AG04450 (cell line): ENCODE results near the gene HECA. TPM values are rescaled to one million over a fixed set of nuclear protein-coding genes. Genes with fewer than 3 reads are reported as not detected.

Experiments used
- CTCF ChIA-PET: fragments of 300-600, 350-600 bp; formaldehyde crosslinking; extraction: SDS; loops from one replicate; lab custom pipeline; 2022; ENCODE audit warnings: antibody characterized with exemption, inconsistent platforms; lab: Charles Lee
- POLR2A ChIA-PET: fragments of 350-600 bp; formaldehyde crosslinking; extraction: SDS; loops from one replicate; lab custom pipeline; 2021; ENCODE audit warnings: antibody characterized with exemption, inconsistent platforms; lab: Yijun Ruan, JAX
- DNase-seq: peaks from one replicate; pipeline ENCODE4 v3.0.0-alpha.2; 2011; ENCODE audit warnings: low read depth, low spot score
- H3K27ac ChIP-seq: one replicate; pipeline ENCODE4 v1.5.1; 2012; ENCODE audit warnings: low read depth, low read length, control low read depth
- H3K27me3 ChIP-seq: one replicate; pipeline ENCODE4 v1.6.0; 2012; ENCODE audit warnings: low read length; ENCODE audit not compliant: control insufficient read depth, insufficient read depth
- H3K4me3 ChIP-seq: 2 replicates; pipeline ENCODE4 v1.5.1; 2011; ENCODE audit warnings: mild to moderate bottlenecking, low read depth, low read length, control low read depth
- H3K9me3 ChIP-seq: 2 replicates; pipeline ENCODE4 v1.5.1; 2012; ENCODE audit warnings: low read length; ENCODE audit not compliant: control insufficient read depth, insufficient read depth
- polyA plus RNA-seq: library from polyadenylated mRNA; depleted of rRNA; stranded (reverse); fragments of >200 nt; gene quantifications from 2 replicates; pipeline ENCODE4 v1.2.3, GENCODE V29; 2011
- TF ChIP-seq, protein P1 (sequence below): IDR thresholded peaks from 2 replicates; pipeline ENCODE4 v1.5.1; 2011; ENCODE audit warnings: low read depth, low read length, control low read depth, inconsistent platforms

Gene HECA
- polyA plus RNA-seq, 1 experiment = 10.6 TPM

DNA sequence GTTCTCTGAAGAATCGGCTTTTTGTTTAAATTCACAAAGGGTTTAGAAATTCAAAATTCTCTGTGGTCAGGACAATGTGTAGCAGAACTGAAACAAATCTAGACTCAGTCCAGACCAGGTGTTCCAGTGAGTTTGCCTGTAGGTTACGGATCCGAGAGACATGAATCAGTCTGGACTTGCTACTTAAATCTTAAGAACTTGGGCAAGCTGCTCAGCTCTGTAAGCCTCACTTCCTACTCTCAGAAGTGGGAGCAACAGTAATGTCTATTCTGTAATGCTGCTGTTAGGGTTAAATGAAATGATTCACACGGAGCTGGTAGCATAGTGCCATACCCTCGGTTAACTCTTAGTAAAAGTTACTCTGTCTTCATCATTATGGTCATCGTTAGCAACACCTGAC lies 37.7 kb downstream of the HECA start:
- no peak for DNase-seq
- H3K27ac ChIP-seq = no peak overlapping the region
- ChIA-PET POLR2A (no interaction called here), CTCF (no interaction called here)
- no peak overlapping the region for H3K4me3 ChIP-seq
- no peaks in the 10 kb centered on the region for H3K27me3 ChIP-seq
- H3K9me3 ChIP-seq = no peaks in the 10 kb centered on the region
- TF ChIP-seq, protein P1, sequence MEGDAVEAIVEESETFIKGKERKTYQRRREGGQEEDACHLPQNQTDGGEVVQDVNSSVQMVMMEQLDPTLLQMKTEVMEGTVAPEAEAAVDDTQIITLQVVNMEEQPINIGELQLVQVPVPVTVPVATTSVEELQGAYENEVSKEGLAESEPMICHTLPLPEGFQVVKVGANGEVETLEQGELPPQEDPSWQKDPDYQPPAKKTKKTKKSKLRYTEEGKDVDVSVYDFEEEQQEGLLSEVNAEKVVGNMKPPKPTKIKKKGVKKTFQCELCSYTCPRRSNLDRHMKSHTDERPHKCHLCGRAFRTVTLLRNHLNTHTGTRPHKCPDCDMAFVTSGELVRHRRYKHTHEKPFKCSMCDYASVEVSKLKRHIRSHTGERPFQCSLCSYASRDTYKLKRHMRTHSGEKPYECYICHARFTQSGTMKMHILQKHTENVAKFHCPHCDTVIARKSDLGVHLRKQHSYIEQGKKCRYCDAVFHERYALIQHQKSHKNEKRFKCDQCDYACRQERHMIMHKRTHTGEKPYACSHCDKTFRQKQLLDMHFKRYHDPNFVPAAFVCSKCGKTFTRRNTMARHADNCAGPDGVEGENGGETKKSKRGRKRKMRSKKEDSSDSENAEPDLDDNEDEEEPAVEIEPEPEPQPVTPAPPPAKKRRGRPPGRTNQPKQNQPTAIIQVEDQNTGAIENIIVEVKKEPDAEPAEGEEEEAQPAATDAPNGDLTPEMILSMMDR = no peak

DNA sequence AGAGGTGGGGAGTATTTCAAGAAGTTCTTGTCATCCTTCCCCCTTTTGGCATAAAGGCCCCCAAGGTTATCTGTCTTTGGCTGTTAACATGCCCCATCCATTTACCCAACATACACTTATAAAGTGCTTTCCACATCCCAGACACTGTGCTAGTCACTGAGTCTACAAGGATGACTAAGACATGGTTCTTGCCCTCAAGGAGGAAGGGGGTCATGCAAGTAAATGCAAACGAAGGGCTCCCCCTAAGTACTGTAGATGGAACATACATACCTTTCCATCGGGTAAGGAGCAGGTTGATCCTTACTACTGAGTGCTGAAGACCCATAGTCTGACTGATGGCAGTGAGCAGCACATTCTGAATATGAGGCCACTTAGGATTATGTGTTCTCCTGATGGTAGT lies 38.3 kb downstream of the HECA start:
- H3K9me3 ChIP-seq = no peaks in the 10 kb centered on the region
- no peaks in the 10 kb centered on the region for H3K27me3 ChIP-seq
- no peak overlapping the region for H3K27ac ChIP-seq
- no peak for DNase-seq
- CTCF ChIA-PET = no interaction called here
- no peak overlapping the region for H3K4me3 ChIP-seq
- POLR2A ChIA-PET = no interaction called here
- TF ChIP-seq, protein P1 = no peak

DNA sequence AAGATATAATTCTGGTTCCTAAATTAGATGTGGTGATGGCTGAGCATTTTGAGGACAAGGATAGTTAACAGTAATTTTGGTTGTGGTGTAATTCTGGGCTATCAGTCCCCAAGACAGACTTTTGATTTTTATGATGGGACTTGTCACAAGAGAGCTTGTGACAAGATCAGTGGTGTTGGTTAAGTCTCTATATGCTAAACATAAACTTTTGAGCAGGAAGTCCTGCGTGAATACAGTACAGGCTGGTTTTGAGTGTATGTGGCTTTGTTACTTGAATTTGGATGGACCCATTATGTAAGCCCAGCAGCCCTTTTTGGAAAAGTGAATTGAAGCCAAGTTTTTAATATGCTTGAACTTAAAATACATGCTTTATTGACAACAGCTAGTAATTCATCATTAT lies 38.9 kb downstream of the HECA start:
- no peaks in the 10 kb centered on the region for H3K27me3 ChIP-seq
- TF ChIP-seq, protein P1 = no peak
- no peak for DNase-seq
- H3K27ac ChIP-seq = no peak overlapping the region
- ChIA-PET CTCF (no interaction called here), POLR2A (no interaction called here)
- H3K4me3 ChIP-seq = no peak overlapping the region
- H3K9me3 ChIP-seq = no peaks in the 10 kb centered on the region

DNA sequence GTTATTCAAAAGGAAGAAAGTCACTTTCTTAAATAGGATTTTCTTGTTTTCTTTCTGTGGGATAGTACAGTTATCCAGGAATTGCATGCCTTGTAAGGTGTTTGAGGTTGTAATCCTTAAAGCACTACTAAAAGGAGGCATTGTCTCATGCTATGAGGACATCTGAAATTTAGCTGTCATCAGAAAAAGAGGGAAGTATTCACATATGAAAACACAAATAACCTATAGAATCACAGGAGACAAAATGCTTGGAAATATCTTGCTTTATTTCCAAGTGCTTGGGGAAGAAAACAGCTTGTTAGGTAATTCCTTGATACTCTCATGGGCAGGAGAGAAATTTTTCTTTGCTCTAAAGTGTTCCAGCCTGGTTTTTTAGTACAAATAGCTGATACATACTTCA lies 40.1 kb downstream of the HECA start:
- Histone ChIP-seq H3K4me3 (no peak overlapping the region), H3K27ac (no peak overlapping the region), H3K9me3 (no peaks in the 10 kb centered on the region), H3K27me3 (no peaks in the 10 kb centered on the region)
- DNase-seq = no peak
- TF ChIP-seq, protein P1 = no peak
- POLR2A ChIA-PET = no interaction called here
- CTCF ChIA-PET = no interaction called here

DNA sequence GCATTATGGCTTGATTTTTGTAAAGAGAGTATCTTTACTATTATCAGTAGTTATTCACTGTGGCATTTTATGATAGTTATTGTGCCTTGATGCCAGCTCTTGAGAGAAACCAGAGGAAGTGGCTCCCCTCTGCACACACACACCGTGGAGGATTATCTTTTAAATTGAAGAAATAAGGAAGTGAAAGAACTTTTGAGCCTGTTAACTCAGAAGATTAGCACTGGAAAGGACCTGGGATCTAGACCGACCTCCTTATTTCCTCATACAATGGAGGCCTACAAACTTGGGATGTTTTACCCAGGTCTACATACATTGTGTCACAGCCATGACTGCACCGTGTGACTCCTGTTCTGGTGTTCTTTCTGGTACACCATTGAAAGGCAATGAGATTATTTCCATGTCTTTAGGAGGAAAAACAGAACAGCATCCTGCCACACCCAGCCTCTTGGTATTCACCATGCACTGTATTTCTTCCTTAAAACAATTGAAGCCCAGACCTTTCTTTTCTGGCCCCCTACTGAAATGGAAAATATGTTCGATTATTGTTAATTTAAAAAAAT lies 40.6 kb downstream of the HECA start:
- CTCF ChIA-PET = no interaction called here
- no peak for DNase-seq
- Histone ChIP-seq H3K27ac (no peak overlapping the region), H3K27me3 (no peaks in the 10 kb centered on the region), H3K9me3 (no peaks in the 10 kb centered on the region), H3K4me3 (no peak overlapping the region)
- TF ChIP-seq, protein P1 = no peak
- POLR2A ChIA-PET = no interaction called here
